ENCODE data around the gene CHST2.

CHST2 gene

DNA sequence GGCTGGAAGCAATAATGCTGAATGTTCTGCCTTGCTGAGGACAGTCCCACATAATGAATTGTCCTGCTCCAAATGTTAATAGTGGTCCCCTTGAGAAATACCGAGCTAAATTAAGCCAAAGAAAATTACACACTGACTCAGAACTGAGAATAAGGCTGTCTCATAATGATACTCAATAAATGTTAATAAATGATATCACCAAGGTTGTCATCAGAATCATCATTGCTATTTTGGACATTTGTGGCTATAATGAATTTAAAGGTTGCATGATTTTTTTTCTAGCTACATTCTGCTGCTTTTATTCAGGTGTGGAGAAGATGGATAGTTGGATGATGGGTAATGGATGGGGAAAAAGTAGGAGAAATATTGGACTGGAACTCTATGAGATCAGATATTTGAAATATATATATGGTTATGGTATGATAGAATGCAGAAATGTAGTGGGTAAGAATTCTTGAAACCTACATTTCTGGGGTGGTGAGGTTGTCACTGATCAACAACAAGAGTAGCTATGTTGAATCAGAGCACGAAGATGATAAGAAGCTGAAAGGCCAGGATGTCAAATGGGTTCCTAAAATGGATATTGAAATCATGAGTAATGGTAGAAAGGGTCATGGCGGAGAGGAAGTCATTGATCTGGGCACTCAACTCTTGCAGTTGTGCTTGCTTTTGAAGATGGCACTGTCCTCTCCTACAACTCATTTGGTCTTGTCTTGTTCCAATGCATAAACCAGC, 12.8 kb downstream of the CHST2 start:
- DNase-seq = no peak

GRCh38 chr3:143134471-143134870, 14.9 kb downstream of the CHST2 start:
- DNase-seq = no peak

DNA sequence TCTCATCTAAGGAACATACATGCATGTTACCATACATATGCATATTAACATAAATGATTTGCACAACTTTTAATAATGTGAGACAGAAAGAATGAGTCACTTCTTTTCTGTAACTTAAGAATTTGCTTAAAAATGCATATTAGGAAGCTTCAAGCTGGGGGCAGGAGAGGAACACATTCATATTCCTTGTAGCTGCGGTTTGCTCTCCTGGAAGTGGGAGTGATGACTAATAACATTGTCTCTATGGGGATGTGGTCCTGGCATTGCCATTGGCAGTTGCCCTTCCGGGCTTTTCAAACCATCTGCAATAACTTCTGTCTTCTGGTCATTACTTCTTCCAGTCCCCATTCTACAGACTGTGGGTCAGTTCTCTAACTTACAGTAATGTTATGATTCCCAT, 15.6 kb downstream of the CHST2 start:
- peak; percentile 99 for DNase-seq

DNA sequence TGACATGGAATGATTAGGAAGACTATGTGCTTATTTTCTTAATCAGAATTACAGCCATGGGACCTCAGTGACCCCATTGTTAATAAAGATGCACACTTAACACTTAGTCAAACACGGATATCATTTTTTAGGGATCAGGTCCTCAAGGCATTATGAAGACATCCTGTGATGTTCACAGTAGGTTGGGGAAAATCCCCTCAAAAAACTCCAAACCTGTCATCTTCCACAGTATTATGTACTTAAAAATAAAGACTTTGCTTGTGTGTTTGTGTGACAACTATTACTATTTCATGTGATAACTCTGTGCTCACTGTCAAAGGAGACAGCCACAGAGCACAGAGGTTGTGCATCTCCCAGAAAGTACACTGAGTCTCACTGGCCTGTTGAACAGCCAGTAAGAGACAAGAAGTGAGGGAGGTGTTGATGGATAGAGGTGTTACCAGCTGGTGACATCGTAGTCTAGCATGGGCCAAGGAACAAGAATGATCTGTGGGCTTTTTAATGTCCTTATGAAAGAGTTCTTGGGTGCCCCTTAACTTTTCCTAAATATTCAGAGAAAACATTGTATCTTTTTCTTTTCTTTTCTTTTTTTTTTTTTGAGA, 18.0 kb downstream of the CHST2 start:
- no peak for DNase-seq

- no peak for DNase-seq
These were observed 19.4 kb downstream of the CHST2 start for GRCh38 chr3:143138953-143139352.

GRCh38 chr3:143139762-143140161, 20.2 kb downstream of the CHST2 start:
- DNase-seq = no peak

DNA sequence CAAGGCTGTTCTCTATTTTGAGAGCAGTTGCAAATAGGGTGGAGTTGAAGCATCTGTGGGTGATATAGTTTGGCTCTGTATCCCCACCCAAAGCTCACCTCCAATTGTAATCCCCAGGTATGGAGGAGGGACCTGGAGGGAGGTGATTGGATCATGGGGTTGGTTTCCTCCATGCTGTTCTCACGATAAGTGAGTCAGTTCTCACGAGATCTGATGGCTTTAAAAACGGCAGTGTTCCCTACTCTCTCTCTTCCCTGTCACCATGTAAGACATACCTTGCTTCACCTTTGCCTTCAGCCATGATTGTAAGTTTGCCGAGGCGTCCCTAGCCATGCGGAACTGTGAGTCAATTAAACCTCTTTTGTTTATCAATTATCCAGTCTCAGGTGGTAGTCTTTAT, 21.0 kb downstream of the CHST2 start:
- no peak for DNase-seq

- DNase-seq = no peak
These were observed 22.8 kb downstream of the CHST2 start for GRCh38 chr3:143142354-143142753.

DNA sequence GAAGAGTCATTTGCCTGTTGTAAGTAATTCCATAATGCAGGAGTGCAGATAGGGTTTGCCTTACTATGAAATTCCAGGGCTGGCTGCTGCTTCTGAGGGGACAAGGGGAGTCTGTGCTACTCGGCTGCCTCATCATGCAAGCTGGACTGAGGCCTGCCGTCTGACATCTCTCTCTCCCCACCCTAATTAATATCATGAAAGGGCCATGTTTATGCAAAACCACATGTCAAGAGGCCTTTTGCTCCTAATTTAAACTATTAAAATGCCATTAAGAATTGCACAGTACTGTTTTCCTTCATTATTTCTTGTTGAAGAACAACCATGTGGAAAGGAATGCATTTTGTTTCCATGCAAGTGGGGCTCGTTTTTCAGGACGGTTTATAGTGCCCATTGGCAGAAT, 26.3 kb downstream of the CHST2 start:
- no peak for DNase-seq

DNA sequence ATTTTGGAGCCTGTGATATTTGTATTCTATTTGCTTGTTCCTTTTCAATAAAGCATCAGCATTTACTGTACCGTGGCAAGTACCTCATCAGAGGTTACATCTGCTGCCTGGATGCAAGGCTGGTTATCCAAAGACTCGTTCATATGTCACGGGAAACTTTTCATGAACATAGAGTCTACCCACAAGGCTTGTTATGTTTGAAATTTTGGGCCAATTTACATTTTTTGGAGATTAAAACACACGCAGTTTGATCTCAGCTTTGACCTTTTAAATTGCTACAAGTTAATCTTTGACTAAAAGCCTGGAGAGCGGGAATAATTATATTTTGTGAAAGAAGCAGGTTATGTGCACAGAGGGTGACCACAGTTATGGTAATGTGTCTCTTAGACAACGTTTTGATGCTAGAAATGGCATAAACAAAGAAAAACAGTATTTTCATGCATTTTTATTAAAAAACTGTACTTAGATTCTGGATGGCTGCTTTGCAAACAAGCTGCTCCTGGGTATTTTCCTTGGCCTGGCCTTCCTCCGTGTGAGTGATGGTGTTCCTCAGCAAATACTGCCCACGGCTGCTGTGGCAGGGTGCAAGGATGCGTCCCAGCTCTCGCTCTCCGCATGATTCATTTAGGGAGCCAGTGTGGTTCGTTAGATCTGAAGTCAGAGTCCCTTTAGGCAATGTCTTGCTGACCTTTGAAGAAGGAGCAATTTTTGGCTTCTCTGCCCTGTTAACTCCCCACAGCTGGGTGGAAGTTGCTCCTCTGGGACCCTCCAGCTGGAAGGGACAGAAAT, 27.1 kb downstream of the CHST2 start:
- no peak for DNase-seq

GRCh38 chr3:143147707-143148106, 28.1 kb downstream of the CHST2 start:
- DNase-seq = no peak

DNA sequence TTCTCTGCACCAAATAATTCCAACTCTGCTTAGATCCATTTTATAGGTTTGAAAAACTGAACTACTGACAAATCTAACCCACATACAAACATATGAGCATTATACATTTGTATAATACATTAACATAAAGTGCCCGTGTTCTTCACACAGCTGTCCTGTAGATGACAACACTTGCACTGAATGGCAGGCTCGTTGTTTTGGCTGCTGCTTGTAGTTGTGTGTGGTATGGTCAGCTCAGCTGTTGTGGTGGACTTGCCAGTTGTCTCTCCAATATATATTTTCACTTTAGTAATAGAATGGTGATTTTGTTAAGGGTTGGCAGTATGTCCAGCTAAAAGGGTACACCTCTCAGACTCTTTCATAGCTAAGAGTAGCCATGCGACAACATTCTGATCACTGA, 30.5 kb downstream of the CHST2 start:
- DNase-seq = no peak

- DNase-seq = no peak
These were observed 31.6 kb downstream of the CHST2 start for GRCh38 chr3:143151004-143151731.

DNA sequence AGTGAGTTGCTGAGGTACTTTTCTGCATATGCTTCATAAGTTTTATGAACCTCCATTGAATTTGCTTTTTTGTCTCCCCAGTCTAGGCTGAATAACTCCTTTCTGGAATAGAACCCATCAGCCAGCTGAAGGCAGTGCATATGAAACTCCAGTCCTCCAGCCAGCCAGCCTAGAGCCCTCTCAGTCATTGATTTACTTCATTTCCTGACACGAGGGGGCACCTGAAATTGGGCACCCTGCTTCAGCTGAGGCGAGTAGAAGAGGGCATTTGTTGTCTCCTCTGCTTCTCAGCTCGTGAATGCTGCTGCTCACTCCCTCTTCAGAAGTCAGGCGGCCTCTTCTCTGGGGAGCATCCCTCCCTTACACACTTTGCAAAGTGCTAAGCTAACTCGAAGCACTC, 32.5 kb downstream of the CHST2 start:
- no peak for DNase-seq

DNA sequence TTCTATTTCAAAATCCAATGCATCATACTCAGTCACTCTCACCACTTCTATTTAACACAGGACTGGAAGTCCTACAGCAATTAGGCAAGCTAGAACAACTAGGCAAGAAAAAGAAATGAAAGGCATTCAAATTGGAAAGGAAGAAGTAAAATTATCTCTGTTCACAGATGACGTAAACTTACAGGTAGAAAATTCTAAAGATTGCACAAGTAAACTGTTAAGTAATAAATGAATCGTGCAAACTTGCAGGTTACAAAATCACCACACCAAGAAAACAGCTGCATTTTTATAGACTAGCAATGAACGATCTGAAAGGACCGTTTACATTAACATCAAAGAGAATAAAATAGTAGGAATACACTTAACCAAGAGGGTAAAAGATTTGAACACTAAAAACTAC, 36.2 kb downstream of the CHST2 start:
- no peak for DNase-seq

DNA sequence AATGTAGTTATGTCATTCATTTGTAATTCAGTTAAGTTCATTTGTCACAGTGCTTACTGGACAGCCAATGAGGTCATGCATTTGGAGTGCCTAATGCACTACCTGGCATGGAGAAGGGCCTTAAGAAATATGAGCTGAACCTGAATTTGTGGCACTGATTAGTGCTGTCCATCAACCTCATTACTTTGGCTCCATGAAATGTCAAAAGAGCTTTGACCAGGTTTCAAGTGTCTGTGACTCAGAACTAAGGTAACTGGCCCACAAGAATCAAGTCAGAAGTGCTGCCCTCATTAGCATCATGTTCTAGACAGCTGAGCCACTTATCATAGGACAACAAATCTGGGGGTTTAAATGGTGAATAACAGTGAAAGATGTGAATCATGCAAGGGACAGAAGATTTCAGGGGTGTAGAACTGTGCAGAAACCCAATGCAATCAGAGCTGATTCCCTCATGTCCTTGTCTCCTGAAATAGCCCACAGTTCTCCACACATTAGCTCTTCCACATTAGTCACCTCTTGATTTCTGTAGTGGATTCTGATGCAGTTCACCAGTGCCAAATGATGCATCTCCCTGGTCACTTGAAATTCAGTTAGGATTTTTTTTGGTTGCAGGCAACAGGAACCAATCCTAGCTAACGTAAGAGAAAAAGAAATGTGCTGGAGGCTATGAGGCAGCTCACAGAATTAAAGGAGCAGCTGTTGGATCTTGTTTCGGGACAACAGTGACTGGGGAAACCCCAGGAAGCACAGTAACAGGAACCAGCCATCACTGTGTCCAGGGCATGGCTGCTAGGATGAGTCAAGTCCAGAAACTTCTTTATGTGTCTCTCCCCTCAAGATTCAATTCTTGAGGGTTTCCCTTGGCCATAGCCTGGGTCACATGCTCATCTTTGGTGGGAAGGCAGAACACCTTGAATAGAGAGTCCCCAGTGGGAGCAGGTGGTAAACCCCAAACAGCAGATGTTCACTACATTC, 38.7 kb downstream of the CHST2 start:
- no peak for DNase-seq

DNA sequence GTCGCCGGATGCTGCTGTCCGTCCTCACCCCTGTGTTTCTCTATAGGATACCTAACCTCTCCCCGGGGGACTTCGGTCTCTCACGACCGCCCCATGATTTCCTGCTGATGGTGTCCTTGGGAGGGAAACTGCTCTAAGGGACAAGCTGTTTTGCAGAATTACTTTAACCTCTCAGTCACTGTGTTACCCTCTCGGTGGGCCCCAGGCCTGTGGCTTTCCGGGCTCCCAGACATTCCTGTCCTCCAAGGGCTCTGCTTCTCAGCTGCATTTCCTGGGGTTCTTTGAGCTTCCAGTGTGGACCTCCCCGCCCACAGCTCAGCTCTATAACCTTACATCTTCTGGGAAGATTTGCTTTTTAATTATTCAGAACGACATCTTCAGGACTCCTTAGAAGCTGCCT, 40.9 kb downstream of the CHST2 start:
- DNase-seq = no peak

- DNase-seq = no peak
These were observed 44.1 kb downstream of the CHST2 start for GRCh38 chr3:143163562-143164100.

DNA sequence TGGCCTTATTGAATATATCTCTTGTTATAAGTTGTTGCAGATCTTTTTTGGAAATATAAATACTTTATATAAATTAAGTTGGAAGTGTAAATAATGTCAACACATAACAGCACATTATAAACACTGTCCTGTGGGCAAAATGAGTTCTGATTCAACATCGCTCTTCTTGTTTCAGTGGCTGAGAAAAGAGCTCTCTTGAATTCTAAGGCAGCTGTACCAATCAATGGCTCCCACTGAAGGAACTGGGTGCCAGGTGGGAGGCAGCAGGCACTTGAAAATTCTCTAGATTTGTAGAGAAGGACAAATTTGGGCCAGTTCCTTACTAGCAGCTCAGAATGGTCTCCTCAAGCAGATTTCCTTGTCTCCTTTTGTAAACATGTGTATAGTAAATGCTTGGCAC, 45.6 kb downstream of the CHST2 start:
- DNase-seq = no peak

DNA sequence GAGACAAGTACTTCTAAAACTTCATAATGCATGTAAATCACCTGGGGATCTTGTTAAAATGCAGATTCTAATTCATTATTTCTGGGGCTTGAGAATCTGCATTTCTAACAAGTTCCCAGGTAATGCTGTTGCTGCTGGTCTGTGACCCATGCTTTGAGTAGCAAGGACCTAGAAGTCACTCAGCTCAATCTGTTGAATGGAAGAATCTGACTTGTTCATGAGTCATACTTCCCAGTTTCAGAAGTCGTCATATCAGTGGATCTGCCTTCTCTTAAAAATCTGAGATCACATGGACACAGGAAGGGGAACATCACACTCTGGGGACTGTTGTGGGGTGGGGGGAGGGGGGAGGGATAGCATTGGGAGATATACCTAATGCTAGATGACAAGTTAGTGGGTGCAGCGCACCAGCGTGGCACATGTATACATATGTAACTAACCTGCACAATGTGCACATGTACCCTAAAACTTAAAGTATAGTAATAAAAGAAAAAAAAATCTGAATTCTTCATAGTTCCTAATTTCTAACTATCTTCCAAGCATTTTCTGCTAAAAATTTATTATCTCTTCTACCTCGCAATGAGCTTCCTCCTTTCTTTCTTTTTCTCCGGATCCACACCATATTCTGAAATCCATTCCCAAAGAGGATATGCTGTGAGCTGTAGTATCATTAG, 46.2 kb downstream of the CHST2 start:
- DNase-seq = peak; percentile 88

- peak; percentile 28 for DNase-seq
These were observed 46.8 kb downstream of the CHST2 start for GRCh38 chr3:143166376-143166775.
